ENCODE data around the gene ELL2.

ELL2 gene

GRCh38 chr5:95989283-95990048 is 27.8 kb upstream of the ELL2 start:
- H3K27me3 Mint-ChIP-seq: no peaks in the 10 kb centered on the region
- no peaks in the 10 kb centered on the region for H3K9me3 Mint-ChIP-seq
- no peaks in the 10 kb centered on the region for H3K36me3 Mint-ChIP-seq (ENCODE audit: low read depth)
- H3K4me3 Mint-ChIP-seq: no peak overlapping the region
- H3K27ac Mint-ChIP-seq: no peak overlapping the region
- no peaks in the 10 kb centered on the region for H3K4me1 Mint-ChIP-seq (ENCODE audit: low read depth)
- intact Hi-C loops (cut with micrococcal nuclease): no loop called here

- H3K4me3 Mint-ChIP-seq: no peak overlapping the region
- H3K27ac Mint-ChIP-seq: no peak overlapping the region
- no peaks in the 10 kb centered on the region for H3K4me1 Mint-ChIP-seq (ENCODE audit: low read depth)
- no peaks in the 10 kb centered on the region for H3K9me3 Mint-ChIP-seq
- H3K36me3 Mint-ChIP-seq (ENCODE audit: low read depth): no peaks in the 10 kb centered on the region
- H3K27me3 Mint-ChIP-seq: no peaks in the 10 kb centered on the region
- intact Hi-C loops (cut with micrococcal nuclease): no loop called here
Observed at GRCh38 chr5:95988877-95989276, 27.2 kb upstream of the ELL2 start.

GRCh38 chr5:95988094-95988493 is 26.4 kb upstream of the ELL2 start:
- no peaks in the 10 kb centered on the region for H3K27me3 Mint-ChIP-seq
- H3K4me3 Mint-ChIP-seq: no peak overlapping the region
- H3K27ac Mint-ChIP-seq: no peak overlapping the region
- H3K9me3 Mint-ChIP-seq: no peaks in the 10 kb centered on the region
- H3K36me3 Mint-ChIP-seq (ENCODE audit: low read depth): no peaks in the 10 kb centered on the region
- H3K4me1 Mint-ChIP-seq (ENCODE audit: low read depth): no peaks in the 10 kb centered on the region
- intact Hi-C loops (cut with micrococcal nuclease): no loop called here

GRCh38 chr5:95986937-95987520 is 25.4 kb upstream of the ELL2 start:
- Mint-ChIP-seq H3K4me3 (no peak overlapping the region), H3K36me3 (ENCODE audit: low read depth) (no peaks in the 10 kb centered on the region)

GRCh38 chr5:95986001-95986400 is 24.4 kb upstream of the ELL2 start:
- intact Hi-C loops (cut with micrococcal nuclease): no loop called here
- H3K36me3 Mint-ChIP-seq (ENCODE audit: low read depth): no peaks in the 10 kb centered on the region
- no peaks in the 10 kb centered on the region for H3K27me3 Mint-ChIP-seq
- no peak overlapping the region for H3K27ac Mint-ChIP-seq
- no peaks in the 10 kb centered on the region for H3K9me3 Mint-ChIP-seq
- no peaks in the 10 kb centered on the region for H3K4me1 Mint-ChIP-seq (ENCODE audit: low read depth)
- H3K4me3 Mint-ChIP-seq: no peak overlapping the region

More at GRCh38 chr5:95986937-95987520, 25.4 kb upstream of the ELL2 start:
- Mint-ChIP-seq H3K27me3 (no peaks in the 10 kb centered on the region), H3K4me1 (ENCODE audit: low read depth) (no peaks in the 10 kb centered on the region), H3K9me3 (no peaks in the 10 kb centered on the region), H3K27ac (no peak overlapping the region)
- intact Hi-C loops (cut with micrococcal nuclease): no loop called here

GRCh38 chr5:95985249-95985648 is 23.6 kb upstream of the ELL2 start:
- Mint-ChIP-seq H3K4me3 (no peak overlapping the region), H3K4me1 (ENCODE audit: low read depth) (no peaks in the 10 kb centered on the region), H3K27me3 (no peaks in the 10 kb centered on the region), H3K27ac (no peak overlapping the region), H3K9me3 (no peaks in the 10 kb centered on the region), H3K36me3 (ENCODE audit: low read depth) (no peaks in the 10 kb centered on the region)
- intact Hi-C loops (cut with micrococcal nuclease): no loop called here

GRCh38 chr5:95984287-95984938 is 22.8 kb upstream of the ELL2 start:
- Mint-ChIP-seq H3K27ac (no peak overlapping the region), H3K27me3 (no peaks in the 10 kb centered on the region), H3K36me3 (ENCODE audit: low read depth) (no peaks in the 10 kb centered on the region), H3K4me1 (ENCODE audit: low read depth) (no peaks in the 10 kb centered on the region), H3K4me3 (no peak overlapping the region), H3K9me3 (no peaks in the 10 kb centered on the region)
- intact Hi-C loops (cut with micrococcal nuclease): no loop called here

GRCh38 chr5:95983509-95983908 is 21.9 kb upstream of the ELL2 start:
- intact Hi-C loops (cut with micrococcal nuclease): no loop called here
- Mint-ChIP-seq H3K4me1 (ENCODE audit: low read depth) (no peaks in the 10 kb centered on the region), H3K36me3 (ENCODE audit: low read depth) (no peaks in the 10 kb centered on the region), H3K27ac (no peak overlapping the region), H3K9me3 (no peaks in the 10 kb centered on the region), H3K4me3 (no peak overlapping the region), H3K27me3 (no peaks in the 10 kb centered on the region)

GRCh38 chr5:95983080-95983479 is 21.4 kb upstream of the ELL2 start:
- Mint-ChIP-seq H3K36me3 (ENCODE audit: low read depth) (no peaks in the 10 kb centered on the region), H3K27ac (no peak overlapping the region), H3K4me3 (no peak overlapping the region), H3K4me1 (ENCODE audit: low read depth) (no peaks in the 10 kb centered on the region), H3K27me3 (no peaks in the 10 kb centered on the region), H3K9me3 (no peaks in the 10 kb centered on the region)
- intact Hi-C loops (cut with micrococcal nuclease): no loop called here

- no peaks in the 10 kb centered on the region for H3K36me3 Mint-ChIP-seq (ENCODE audit: low read depth)
- intact Hi-C loops (cut with micrococcal nuclease): no loop called here
- peaks cover 5% of the 10 kb centered on the region for H3K4me1 Mint-ChIP-seq (ENCODE audit: low read depth)
- no peaks in the 10 kb centered on the region for H3K27me3 Mint-ChIP-seq
- no peak overlapping the region for H3K27ac Mint-ChIP-seq
- H3K9me3 Mint-ChIP-seq: no peaks in the 10 kb centered on the region
- no peak overlapping the region for H3K4me3 Mint-ChIP-seq
Observed at GRCh38 chr5:95976606-95977005, 15.0 kb upstream of the ELL2 start.

GRCh38 chr5:95975703-95976102 is 14.1 kb upstream of the ELL2 start:
- Mint-ChIP-seq H3K4me1 (ENCODE audit: low read depth) (peaks cover 5% of the 10 kb centered on the region), H3K9me3 (no peaks in the 10 kb centered on the region), H3K27me3 (no peaks in the 10 kb centered on the region), H3K4me3 (no peak overlapping the region), H3K36me3 (ENCODE audit: low read depth) (no peaks in the 10 kb centered on the region), H3K27ac (no peak overlapping the region)
- intact Hi-C loops (cut with micrococcal nuclease): no loop called here

GRCh38 chr5:95973793-95974325 is 12.2 kb upstream of the ELL2 start:
- H3K4me3 Mint-ChIP-seq: no peak overlapping the region
- intact Hi-C loops (cut with micrococcal nuclease): no loop called here
- peaks cover 5% of the 10 kb centered on the region for H3K4me1 Mint-ChIP-seq (ENCODE audit: low read depth)
- no peaks in the 10 kb centered on the region for H3K9me3 Mint-ChIP-seq
- H3K27ac Mint-ChIP-seq: no peak overlapping the region
- no peaks in the 10 kb centered on the region for H3K27me3 Mint-ChIP-seq
- no peaks in the 10 kb centered on the region for H3K36me3 Mint-ChIP-seq (ENCODE audit: low read depth)

GRCh38 chr5:95972196-95972595 is 10.5 kb upstream of the ELL2 start:
- H3K9me3 Mint-ChIP-seq: no peaks in the 10 kb centered on the region
- peaks cover 5% of the 10 kb centered on the region for H3K4me1 Mint-ChIP-seq (ENCODE audit: low read depth)
- no peaks in the 10 kb centered on the region for H3K36me3 Mint-ChIP-seq (ENCODE audit: low read depth)
- no peaks in the 10 kb centered on the region for H3K27me3 Mint-ChIP-seq
- intact Hi-C loops (cut with micrococcal nuclease): no loop called here
- no peak overlapping the region for H3K27ac Mint-ChIP-seq
- no peak overlapping the region for H3K4me3 Mint-ChIP-seq

GRCh38 chr5:95970359-95970704 is 8.7 kb upstream of the ELL2 start:
- intact Hi-C loops (cut with micrococcal nuclease): no loop called here
- no peaks in the 10 kb centered on the region for H3K27me3 Mint-ChIP-seq
- H3K4me3 Mint-ChIP-seq: no peak overlapping the region
- H3K4me1 Mint-ChIP-seq (ENCODE audit: low read depth): peaks cover 5% of the 10 kb centered on the region
- no peaks in the 10 kb centered on the region for H3K9me3 Mint-ChIP-seq
- no peak overlapping the region for H3K27ac Mint-ChIP-seq
- H3K36me3 Mint-ChIP-seq (ENCODE audit: low read depth): no peaks in the 10 kb centered on the region

Measured in dendritic cell treated with granulocyte-macrophage colony-stimulating factor and Interleukin-4, amounts not matched to agents 40 ng/mL and 50 ng/mL, for 4 days (primary cell).